SK-N-SH treated with all-trans-retinoic acid at 6 μM for 48 hours (cell line): ENCODE data around the gene PRPF8.

Experiments used
- CSDC2 ChIP-seq: fragments of 250-450 bp; sonication (Bioruptor Pico); IDR thresholded peaks from 2 replicates; pipeline ENCODE4 v1.5.0; 2020; ENCODE audit warnings: mild to moderate bottlenecking, moderate library complexity
- ESRRG ChIP-seq: fragments of 250-450 bp; sonication (Bioruptor Pico); IDR thresholded peaks from 2 replicates; pipeline ENCODE4 v1.6.1; 2021; ENCODE audit warnings: mild to moderate bottlenecking
- GLIS3 ChIP-seq: fragments of 250-450 bp; sonication (Bioruptor Pico); IDR thresholded peaks from 2 replicates; pipeline ENCODE4 v1.5.0; 2020; ENCODE audit warnings: mild to moderate bottlenecking, moderate library complexity
- ISL1 ChIP-seq: fragments of 250-450 bp; sonication (Bioruptor Pico); IDR thresholded peaks from 2 replicates; pipeline ENCODE4 v2.1.2; 2022; ENCODE audit warnings: mild to moderate bottlenecking, moderate library complexity
- OSR1 ChIP-seq: fragments of 250-450 bp; sonication (Bioruptor Pico); IDR thresholded peaks from 2 replicates; pipeline ENCODE4 v1.8.0; 2022; ENCODE audit warnings: moderate library complexity, mild to moderate bottlenecking, inconsistent platforms
- PATZ1 ChIP-seq: fragments of 250-450 bp; sonication (Bioruptor Pico); IDR thresholded peaks from 2 replicates; pipeline ENCODE4 v1.8.0; 2020; ENCODE audit warnings: mild to moderate bottlenecking, moderate library complexity, borderline replicate concordance
- RARB ChIP-seq: fragments of 250-450 bp; sonication (Bioruptor Pico); IDR thresholded peaks from 2 replicates; pipeline ENCODE4 v1.8.0; 2021; ENCODE audit warnings: mild to moderate bottlenecking, moderate library complexity
- TCF4 ChIP-seq: fragments of 250-450 bp; sonication (Bioruptor Pico); IDR thresholded peaks from 2 replicates; pipeline ENCODE4 v1.8.0; 2021; ENCODE audit warnings: mild to moderate bottlenecking, moderate library complexity, borderline replicate concordance
- ZC3H10 ChIP-seq: fragments of 250-450 bp; sonication (Bioruptor Pico); IDR thresholded peaks from 2 replicates; pipeline ENCODE4 v1.5.1; 2021; ENCODE audit warnings: mild to moderate bottlenecking, moderate library complexity
- ZFP30 ChIP-seq: fragments of 450-650 bp; formaldehyde crosslinking; IDR thresholded peaks from 2 replicates; pipeline ENCODE4 v1.5.0; 2022; ENCODE audit warnings: mild to moderate bottlenecking, moderate library complexity
- TF ChIP-seq, protein P1 (sequence below): fragments of 250-450 bp; sonication (Bioruptor Pico); IDR thresholded peaks from 2 replicates; pipeline ENCODE4 v1.5.1; 2020; ENCODE audit warnings: low read depth, mild to moderate bottlenecking, moderate library complexity

GRCh38 chr17:1709403-1709951 is 24.8 kb upstream of the PRPF8 start:
- no peak for TF ChIP-seq CSDC2 (CRISPR knock-in tag)
- TF ChIP-seq ESRRG = no peak
- TF ChIP-seq ZC3H10 = no peak
- no peak for TF ChIP-seq RARB (CRISPR knock-in tag)
- TF ChIP-seq, protein P1, sequence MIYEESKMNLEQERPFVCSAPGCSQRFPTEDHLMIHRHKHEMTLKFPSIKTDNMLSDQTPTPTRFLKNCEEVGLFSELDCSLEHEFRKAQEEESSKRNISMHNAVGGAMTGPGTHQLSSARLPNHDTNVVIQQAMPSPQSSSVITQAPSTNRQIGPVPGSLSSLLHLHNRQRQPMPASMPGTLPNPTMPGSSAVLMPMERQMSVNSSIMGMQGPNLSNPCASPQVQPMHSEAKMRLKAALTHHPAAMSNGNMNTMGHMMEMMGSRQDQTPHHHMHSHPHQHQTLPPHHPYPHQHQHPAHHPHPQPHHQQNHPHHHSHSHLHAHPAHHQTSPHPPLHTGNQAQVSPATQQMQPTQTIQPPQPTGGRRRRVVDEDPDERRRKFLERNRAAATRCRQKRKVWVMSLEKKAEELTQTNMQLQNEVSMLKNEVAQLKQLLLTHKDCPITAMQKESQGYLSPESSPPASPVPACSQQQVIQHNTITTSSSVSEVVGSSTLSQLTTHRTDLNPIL (CRISPR knock-in tag) = no peak
- TF ChIP-seq OSR1 (CRISPR knock-in tag) = no peak
- TF ChIP-seq GLIS3 (CRISPR knock-in tag) = no peak
- no peak for TF ChIP-seq TCF4
- no peak for TF ChIP-seq ISL1 (CRISPR knock-in tag)
- TF ChIP-seq PATZ1 = no peak
- TF ChIP-seq ZFP30 (CRISPR knock-in tag) = no peak
